GM12801 (cell line): Measurements from ENCODE around the gene EPYC.

Source experiments
- CTCF ChIP-seq: IDR thresholded peaks from one replicate; pipeline ENCODE4 v1.5.1; 2011; ENCODE audit warnings: control low read depth; ENCODE audit not compliant: insufficient read length; ENCODE audit errors: extremely low read depth

The EPYC gene

GRCh38 chr12:90943255-90943654 lies 61.5 kb downstream of the EPYC start:
- no peak for TF ChIP-seq CTCF

- no peak for TF ChIP-seq CTCF
Observed at GRCh38 chr12:90940872-90941499, 63.8 kb downstream of the EPYC start.

- TF ChIP-seq CTCF, result no peak
Observed at GRCh38 chr12:90939382-90939781, 65.4 kb downstream of the EPYC start.

- TF ChIP-seq CTCF, result no peak
Observed at GRCh38 chr12:90938451-90938850, 66.3 kb downstream of the EPYC start.

GRCh38 chr12:90937651-90938050 lies 67.1 kb downstream of the EPYC start:
- no peak for TF ChIP-seq CTCF

GRCh38 chr12:90936230-90937005 lies 68.4 kb downstream of the EPYC start:
- no peak for TF ChIP-seq CTCF

GRCh38 chr12:90925562-90925961 lies 79.2 kb downstream of the EPYC start:
- no peak for TF ChIP-seq CTCF
